HL-60/S4 (cell line): ENCODE results near the gene ZNF219.

Experiments used
- in situ Hi-C: fragments of 300-500 bp; cut with MboI; formaldehyde crosslinking; loops from 2 replicates; pipeline ENCODE4 v1.14.3; 2022; ENCODE audit warnings: low sequenced_read_pairs

Gene ZNF219

DNA sequence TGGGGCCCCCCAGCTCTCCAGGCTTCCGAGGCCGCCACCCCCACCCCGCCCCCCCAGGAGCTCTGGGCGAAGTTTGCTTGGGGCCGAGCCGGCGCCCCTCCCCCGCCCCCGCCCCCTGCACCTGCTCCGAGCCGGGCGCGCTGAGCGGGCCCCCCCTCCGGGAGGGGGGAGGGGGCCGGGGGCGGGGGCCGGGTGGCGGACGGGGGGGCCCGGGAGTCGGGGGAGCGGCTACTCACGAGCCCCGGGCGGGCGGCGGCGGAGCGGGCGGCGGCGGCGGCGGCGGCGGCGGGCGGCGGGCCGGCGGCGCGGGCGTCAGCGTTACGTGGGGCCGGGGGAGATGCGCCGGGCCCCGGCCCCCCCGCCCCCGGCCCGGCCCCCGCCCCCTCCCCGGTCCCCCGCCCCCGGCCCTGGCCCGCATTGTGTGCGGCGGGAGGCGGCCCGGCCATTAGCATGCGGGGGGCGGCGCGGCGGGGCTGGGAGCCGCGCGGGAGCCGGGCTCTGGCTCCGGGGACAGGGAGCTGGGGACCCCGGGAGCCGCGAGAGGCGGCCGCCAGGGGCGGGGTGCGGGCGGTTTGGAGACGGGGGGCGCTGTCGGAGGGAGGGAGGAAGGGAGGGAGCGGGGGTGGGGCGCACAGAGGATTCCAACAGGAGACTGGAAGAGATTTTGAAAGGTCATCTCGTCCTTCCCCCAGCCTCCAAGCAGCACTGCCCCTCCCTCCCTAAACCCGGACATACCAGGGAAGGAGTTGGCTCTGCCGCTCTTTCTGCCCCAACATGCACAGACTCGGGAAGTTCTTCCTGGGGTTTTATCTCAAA is at the start of gene ZNF219:
ZNF219 (minus strand) TSS at position 580 of the 816 bp plus-strand sequence. CDS start 5,064 bp downstream, outside the sequence.
- in situ Hi-C loops = no loop called here

DNA sequence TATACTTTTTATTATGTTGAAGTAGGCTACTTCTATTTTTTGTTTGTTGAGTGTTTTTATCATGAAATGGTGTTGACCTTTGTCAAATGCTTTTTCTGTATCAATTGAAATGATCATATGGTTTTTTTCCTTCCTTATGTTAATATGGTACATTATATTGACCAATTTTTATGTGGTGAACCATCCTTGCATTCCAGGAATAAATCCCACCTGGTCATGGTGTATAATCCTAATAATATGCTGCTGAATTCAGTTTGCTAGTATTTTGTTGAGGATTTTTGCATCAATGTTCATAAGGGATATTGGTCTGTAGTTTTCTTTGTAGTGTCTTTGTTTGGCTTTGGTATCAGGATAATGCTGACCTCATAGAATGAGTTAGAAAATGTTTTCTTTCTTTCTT is 47.0 kb upstream of the ZNF219 start:
- in situ Hi-C loops = no loop called here

DNA sequence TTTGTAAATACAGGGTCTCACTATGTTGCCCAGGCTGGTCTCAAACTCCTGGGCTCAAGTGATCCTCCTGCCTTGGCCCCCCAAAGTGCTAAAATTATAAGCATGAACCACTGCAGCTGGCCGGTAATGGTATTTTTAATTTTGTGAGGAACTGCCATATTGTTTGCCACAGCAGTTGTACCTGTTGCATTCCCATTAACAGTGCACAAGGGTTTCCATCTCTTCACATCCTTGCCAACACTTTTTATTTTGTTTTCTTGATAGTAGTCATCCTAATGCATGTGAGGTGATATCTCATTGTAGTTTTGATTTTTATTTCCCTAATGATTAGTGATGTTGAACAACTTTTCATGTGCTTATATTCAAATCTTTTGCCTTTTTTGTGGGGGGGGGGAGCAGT is 43.9 kb upstream of the ZNF219 start:
- in situ Hi-C loops = no loop called here

DNA sequence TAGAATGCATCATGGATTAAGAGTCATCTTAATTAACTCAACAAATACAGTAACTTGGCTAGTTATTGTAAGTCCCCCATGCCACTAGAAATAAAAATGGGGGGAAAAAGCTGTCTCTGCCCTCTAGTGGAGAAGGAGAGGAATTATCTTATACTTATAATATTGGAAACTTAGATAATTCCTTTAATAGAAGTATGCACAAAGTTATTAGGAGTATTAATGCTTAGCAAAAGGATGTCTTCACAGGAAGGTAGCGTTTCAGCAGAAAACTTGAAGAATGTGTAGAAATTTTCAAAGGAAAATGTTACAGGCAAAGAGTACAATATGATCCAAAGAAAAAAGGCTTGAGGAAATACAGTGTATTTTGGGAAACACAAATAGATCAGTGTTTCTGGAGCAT is 37.6 kb upstream of the ZNF219 start:
- in situ Hi-C loops = no loop called here

DNA sequence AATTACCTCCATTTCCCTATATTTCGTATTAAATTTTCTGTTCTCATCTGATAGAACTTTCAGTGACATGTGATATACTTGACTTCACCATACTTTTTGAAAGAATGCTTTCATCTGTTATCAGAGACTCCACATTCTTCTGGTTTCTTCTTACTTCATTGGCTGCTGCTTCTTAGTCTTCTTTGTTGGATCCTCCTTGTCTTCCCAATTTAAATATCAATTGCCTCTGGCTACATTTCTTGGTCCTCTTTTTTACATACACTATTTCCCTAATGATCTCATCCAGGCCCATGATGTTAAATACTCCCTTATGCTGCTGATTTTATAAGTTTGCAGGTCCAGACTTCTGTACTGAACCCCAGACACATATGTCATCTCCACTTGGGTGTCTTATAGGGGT is 35.4 kb upstream of the ZNF219 start:
- in situ Hi-C loops = no loop called here

DNA sequence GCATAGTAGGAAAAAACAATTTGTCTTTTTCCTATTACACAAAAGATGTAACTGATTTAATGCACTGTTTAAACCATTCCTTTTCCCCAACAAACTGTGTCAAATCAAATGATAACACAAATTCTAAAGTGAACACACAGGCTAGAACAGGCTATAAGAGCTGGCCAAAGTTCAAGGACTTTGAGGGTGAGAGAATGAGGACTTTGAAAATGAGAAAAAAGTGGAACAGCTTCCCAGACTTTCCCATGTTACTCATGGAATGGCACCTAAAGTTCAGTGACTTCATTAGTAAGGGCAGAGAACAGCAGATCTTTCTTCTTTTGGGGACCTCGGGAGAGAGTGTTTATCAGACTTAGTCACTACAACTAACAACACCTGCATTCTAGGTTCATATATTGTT is 25.0 kb upstream of the ZNF219 start:
- in situ Hi-C loops = no loop called here

DNA sequence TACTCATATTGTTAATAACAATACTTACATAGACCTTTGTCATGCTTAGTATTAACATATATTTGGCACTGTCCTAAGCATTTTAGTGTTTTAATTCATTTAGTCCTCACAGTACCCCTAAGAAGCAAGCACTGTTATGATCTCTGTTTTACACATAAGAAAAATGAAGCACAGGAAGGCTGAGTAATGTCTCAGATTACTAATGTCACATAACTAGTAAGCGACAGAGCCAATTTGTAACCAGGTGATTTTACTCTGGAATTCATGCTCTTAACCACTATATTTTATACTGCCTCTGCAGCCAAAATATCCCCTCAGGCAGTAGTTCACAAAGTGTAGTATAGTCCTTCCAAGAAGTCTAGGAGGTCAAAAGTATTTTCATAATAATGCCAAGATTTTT is 22.7 kb upstream of the ZNF219 start:
- in situ Hi-C loops = no loop called here

DNA sequence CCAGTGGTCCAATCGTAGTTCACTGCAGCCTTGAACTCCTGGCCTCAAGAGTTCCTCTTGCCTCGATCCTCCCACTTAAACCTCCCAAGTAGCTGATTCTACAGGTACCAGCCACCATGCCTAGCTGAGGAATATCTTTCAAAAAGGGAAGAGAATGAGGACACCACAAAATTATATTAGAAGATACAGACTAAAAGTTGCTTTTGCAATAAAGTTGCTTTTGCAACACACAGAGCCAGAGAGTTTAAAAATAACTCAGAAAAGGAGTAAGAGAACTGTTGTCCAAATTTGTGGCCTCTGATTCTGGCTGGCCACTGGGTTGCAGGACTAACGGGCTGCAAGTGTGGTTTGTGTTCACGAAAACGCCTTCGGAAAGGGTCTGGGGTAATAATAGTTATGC is 22.2 kb upstream of the ZNF219 start:
- in situ Hi-C loops = no loop called here

DNA sequence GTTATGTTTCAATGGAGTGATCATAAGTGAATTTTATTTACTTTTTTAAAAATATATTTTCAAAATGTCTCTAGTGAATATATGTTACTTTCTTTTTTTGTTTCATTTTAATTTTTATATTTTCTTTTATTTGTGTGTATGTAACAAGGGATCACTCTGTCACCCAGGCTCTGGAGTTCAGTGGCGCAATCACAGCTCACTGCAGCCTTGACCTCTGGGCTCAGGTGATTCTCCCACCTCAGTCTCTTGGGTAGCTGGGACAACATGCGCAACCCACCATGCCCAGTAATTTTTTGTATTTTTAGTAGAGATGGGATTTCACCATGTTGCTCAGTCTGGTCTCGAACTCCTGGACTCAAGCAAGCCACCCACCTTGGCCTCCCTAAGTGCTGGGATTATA is 20.5 kb upstream of the ZNF219 start:
- in situ Hi-C loops = no loop called here

DNA sequence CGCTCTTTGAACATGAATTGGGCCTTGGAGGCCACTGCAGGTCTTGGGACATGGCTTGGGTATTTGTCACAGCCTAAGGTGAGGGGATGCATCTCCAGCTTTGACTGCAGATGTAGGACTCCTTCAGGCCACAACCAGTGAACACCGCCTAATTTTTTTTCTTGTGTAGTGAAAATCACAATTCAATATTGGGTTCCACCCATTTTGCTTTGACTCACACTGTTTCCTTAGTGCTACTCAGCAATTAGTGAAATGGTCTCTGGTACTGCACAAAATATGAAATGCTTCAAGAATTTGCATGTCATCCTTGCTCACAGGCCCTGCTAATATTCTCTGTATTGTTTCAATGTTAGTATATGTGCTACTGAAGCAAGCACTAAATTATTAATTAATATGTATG is 14.9 kb upstream of the ZNF219 start:
- in situ Hi-C loops = no loop called here

DNA sequence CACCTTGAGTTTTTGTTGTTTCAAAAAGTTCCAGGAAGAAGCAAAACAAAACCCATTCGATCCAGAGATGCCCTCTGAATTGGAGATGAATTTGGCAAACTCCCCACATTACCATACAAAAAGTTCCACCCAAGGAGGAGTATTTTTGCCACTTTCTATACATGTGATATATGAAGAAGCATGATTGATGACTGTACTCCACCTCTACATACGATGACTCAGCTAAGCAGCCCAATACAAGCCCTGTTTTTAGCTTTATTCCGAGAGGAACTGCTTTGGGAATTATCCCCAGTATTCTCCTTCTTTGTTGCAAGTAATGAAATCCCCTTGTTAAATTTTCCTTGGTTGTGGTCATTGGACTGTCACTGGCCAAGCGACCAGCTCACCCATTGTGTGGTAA is 13.8 kb upstream of the ZNF219 start:
- in situ Hi-C loops = no loop called here

DNA sequence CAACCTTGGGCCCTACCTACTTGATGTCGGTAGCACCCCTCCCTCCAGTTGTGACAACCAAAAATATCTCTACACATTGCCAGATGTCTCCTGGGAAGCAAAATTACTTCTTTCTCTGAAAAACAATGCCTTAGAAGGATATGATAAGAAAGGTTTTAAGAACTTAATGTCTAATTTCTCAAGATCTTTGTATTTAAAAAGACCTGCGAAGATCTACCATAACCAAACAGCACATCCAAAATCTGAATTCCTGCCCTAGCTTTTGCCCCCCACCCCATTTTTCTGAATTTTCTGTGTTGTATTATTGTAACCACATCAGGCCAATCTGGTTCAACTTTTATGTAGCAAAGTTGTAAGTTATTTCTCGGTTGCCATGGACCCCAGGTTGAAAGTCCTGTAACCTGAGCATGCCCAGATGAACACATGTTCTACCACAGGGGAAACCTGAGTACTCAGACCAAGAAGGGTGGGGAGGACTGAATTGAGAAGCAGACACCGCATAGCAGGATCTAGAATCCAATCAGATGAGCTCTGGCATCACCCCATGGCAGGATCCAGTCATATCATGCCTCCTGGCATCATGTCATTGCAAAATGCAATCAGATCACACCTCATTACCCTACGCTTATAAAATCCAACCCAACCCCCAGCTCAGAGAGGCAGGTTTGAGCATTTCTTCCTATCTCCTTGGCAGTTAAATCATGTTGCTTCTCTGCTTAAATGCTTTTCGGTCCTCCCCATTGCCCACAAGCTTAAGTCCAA is 11.1 kb upstream of the ZNF219 start:
- in situ Hi-C loops = no loop called here

DNA sequence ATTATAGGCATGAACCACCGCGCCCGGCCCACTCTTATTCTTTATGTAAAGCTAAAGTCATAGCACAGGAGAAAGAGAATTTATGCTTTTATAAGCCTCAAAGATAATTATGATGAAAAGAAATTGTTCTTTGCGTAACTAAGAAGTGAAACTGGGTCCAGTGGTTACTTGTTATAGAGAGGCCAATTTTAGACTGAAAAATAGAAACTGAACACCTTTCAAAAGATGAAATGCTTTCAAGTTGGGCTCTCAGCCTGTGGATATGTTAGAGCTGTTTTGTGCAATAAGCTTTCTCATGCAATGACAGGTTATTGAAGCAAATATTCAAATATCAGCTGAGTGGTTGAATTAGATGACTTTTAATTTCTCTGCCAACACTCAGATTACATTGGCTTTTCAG is 10.3 kb upstream of the ZNF219 start:
- in situ Hi-C loops = no loop called here

DNA sequence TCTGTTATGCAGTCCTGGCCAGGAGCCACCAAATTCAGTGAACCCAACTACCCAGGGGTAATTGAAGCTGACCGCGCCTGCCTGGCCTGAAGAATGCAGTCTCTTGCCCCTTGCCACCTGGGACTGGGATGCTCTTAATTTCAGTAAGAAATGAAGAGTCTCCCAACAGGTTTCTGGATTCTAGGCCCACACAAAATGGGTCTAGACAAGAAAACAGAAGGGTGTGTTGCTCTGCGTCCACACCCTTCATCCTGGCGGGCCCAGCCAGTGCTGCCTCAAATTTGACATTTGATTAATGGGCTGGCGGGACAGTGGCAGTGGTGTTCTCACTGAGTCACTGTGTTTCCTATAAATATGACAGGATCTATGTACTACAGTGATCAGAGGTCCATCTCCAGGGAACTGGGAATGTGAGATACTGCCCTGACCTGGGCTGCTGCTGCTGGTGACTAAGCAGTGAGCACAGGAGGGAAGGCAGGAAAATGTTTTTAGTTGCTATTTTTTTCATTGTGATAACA is 8.9 kb upstream of the ZNF219 start:
- in situ Hi-C loops = no loop called here

DNA sequence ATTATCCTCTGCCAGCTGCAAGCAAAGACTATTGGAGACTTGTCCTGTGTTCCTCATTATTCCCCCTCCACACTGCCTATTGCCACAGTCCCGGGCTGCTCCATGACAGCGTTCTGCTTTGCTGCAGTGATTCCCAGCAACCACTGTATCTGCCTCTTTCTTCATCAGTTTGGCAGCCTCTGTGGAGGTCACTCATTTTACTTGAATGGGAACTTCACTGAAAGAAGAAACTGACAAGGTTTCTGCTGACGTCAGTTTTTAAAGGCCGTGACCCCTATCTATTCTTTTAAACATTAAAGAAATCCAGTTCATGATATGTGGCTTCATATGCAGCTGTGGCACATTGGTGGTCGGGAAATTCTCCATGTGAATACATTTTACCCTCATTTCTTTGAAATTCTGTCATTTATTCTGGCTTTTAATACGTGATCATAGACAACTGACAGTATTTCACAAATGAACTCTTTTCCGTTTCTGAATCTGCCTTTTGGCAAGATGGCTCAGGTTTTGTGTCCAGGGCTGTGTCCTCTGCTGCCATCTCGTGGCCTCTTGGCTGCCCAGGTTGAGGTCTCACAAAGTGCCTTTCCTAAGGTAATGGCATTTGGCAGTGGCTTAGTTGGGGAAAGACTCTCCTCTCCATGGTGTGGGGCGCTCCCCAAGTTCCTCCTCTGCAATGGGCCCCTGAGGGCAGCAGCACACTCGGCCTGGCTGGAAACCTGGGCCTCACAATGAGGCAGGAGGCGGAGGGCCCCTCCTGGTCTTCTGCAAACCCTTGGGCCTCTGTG is 8.2 kb upstream of the ZNF219 start:
- in situ Hi-C loops = no loop called here

DNA sequence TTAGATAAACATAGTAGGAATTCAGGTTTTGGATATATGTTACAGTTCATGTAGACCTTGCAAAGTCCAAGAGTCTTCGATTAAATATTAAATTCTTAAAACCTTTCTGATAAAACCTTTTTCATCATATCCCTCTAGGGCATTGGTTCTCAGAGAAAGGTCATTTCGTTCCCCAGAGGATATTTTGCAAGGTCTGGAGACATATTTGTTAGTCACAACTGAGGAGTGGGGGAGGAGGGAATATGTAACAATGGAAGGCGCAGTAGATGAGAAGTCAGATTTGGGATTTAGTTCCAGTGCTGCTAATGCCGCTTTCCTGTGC is 7.7 kb upstream of the ZNF219 start:
- in situ Hi-C loops = no loop called here

DNA sequence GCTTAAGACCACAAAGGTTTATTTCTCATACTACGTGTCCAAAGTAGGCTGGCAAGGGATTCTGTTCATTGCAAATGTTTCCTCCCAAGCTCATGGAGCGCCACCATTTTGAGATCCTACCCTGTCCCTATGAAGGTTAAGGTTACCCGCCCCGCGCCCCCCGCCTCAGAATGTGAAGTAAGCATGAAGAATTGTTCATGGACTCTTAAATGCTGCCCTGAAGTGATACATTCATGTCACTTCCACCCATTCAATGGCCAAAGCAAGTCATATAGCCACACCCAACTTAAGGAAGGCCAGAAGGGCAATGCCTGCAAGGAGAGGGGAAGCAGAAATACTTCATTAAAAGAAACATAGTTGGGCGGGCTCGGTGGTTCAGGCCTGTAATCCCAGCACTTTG is 6.6 kb upstream of the ZNF219 start:
- in situ Hi-C loops = no loop called here

DNA sequence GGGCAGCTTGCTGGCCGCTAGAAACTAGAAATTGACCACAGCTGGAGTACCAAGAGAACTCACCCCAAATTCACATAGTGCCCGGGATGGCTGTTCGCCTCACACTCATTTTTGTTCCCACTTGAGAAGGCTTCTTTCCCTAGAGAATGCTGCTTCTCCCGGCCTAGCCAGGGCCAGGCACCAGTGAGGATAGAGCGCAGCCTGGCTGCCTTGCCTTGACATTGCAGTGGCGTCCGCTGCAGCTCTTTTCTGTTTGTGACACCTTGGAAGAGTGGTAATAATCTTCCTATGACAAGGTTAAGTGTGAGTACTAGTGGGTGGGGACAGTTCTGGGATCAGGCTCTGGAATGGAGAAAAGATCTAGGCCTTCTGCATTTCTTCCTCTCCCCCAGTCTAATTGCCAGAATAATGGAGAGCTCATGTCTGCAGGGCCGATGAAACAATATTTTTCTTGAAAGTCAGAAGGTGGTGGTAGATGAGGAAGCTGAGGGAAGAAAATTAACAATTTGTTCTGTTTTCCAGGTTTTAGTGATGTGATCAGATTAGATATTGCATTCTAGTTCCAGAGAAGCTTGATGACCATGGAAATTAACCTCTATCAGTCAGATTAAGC is 6.1 kb upstream of the ZNF219 start:
- in situ Hi-C loops = loop anchor here (5.0 kb wide), 1 partner anchor 37 kb away; no protein-coding TSS in a partner anchor

DNA sequence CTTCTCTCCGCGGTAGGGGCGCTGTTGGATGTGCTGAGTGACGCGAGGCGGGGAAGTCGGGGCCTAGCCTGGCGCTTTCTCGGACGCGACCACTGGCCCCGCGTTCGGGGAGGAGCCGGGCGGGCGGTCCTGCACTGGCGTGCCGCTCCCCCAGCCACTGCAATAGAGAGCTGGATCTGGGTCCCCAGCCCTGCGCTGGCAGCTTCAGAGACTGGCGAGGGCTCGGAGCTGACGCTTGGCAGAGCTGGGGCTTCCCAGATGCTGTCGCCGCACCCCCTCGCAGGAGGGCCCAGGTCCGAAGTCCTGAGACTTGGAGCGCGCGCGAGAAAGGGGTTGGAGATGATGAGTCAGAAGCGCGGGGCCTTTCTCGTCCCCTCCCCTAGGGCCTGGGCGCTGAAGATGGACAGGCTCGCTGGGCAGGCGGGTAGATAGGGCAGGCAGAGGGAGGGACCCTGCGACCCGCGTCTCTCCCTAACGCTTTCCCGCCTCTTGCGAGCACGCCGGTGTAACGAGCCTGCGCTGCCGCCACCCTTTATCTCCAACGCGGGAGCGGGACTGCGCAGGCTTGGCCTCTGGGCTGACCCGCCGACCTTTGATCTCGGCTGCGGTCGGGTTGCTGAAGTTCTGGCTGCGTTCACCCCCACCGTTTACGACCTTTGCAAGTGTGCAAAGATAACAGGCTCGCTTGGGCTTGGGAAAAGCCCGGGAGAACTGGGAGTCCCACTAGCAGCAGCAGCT is 5.4 kb upstream of the ZNF219 start:
- in situ Hi-C loops = loop anchor here (5.0 kb wide), 1 partner anchor 37 kb away; no protein-coding TSS in a partner anchor

DNA sequence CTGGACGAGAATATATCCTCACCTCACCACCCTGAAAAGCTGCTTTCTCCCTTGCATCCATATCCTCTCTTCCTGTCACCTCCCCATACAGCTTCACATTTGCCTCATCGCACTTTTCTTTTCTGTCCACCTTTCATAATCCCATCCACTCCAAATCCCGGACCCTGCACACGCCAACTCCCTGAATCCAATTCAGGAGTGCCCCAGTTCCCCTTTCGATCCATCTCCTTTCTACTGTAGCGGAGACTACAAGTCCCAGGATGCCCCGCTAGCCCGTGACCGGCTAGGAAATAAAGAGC is 4.9 kb upstream of the ZNF219 start:
- in situ Hi-C loops = loop anchor here (5.0 kb wide), 1 partner anchor 36 kb away; no protein-coding TSS in a partner anchor
